ENCODE measurements around the gene ZNF467. TPM values are rescaled to one million over a fixed set of nuclear protein-coding genes. Genes with fewer than 3 reads are reported as not detected.

ZNF467 gene
- total RNA-seq, 5 donors from 2014 or later (not counting 1 experiment from before 2014, with no cell fraction given), result 3.0 to 5.3 (median 4.5) TPM

DNA sequence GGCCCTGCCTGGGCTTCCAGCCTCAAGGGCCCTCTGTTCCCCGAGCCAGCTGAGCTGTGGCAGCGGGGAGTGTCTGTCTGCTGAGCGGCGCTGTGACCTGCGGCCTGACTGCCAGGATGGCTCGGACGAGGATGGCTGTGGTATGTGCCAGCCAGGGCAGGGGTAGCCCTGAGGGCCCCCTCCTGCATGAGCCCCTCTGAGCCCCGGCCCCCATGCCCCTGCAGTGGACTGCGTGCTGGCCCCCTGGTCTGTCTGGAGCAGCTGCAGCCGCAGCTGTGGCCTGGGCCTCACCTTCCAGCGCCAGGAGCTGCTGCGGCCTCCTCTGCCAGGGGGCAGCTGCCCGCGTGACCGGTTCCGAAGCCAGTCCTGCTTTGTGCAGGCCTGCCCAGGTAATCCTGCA is 28.4 kb upstream of the ZNF467 start:
- no peaks in the 10 kb centered on the region for H3K36me3 ChIP-seq (ENCODE audit: control insufficient read depth in 2 of 2, extremely low read depth in 1 of 2, insufficient read depth in 1 of 2, low read length in 1 of 2)
- no peaks in the 10 kb centered on the region for H3K9me3 Mint-ChIP-seq
- H3K27me3 Mint-ChIP-seq, result peaks cover 0 to 1% of the 10 kb centered on the region in 2 donors
- POLR2A ChIA-PET, result no interaction called here
- no peaks in the 10 kb centered on the region for H3K4me1 Mint-ChIP-seq
- DNase-seq (no peak), ATAC-seq (replicated peaks in 1 of 4) (no peak)
- no peak overlapping the region for H3K4me3 ChIP-seq (ENCODE audit: control insufficient read depth in 1 of 2, extremely low read depth in 1 of 2, low read length in 1 of 2)
- H3K27me3 ChIP-seq (replicated peaks in 1 of 2; ENCODE audit: control insufficient read depth in 2 of 2, extremely low read depth in 1 of 2, insufficient read depth in 2 of 2, low read length in 1 of 2), result peaks cover 0 to 25% of the 10 kb centered on the region in 2 experiments
- no peak overlapping the region for H3K27ac Mint-ChIP-seq
- no peaks in the 10 kb centered on the region for H3K4me1 ChIP-seq (ENCODE audit: control insufficient read depth in 1 of 2, extremely low read depth in 1 of 2, insufficient read depth in 2 of 2, low read length in 2 of 2)
- CTCF ChIA-PET, result interaction anchor here in 1 of 2 donors (1.2 kb wide), 1 partner anchor 139 kb away, joined by 4 read pairs; no protein-coding TSS in a partner anchor
- WGBS (ENCODE audit: insufficient coverage), result 84% methylated on average over 12 of the region's 16 CpGs
- H3K9me3 ChIP-seq, result no peaks in the 10 kb centered on the region
- H3K36me3 Mint-ChIP-seq, result no peaks in the 10 kb centered on the region
- no peak overlapping the region for H3K4me3 Mint-ChIP-seq
- H3K27ac ChIP-seq (ENCODE audit: low read length), result no peak overlapping the region

GRCh38 chr7:149801002-149801566 is 27.7 kb upstream of the ZNF467 start:
- 100% methylated on average over 2 of the region's 2 CpGs for WGBS (ENCODE audit: insufficient coverage)
- H3K36me3 ChIP-seq (ENCODE audit: control insufficient read depth in 2 of 2, extremely low read depth in 1 of 2, insufficient read depth in 1 of 2, low read length in 1 of 2), result no peaks in the 10 kb centered on the region

GRCh38 chr7:149800169-149800555 is 26.8 kb upstream of the ZNF467 start:
- ATAC-seq (replicated peaks in 1 of 4), result no peak
- DNase-seq, result no peak
- no peak overlapping the region for H3K27ac ChIP-seq (ENCODE audit: low read length)
- Mint-ChIP-seq H3K27ac (no peak overlapping the region), H3K36me3 (no peaks in the 10 kb centered on the region), H3K27me3 (no peaks in the 10 kb centered on the region), H3K4me3 (no peak overlapping the region), H3K9me3 (no peaks in the 10 kb centered on the region), H3K4me1 (no peaks in the 10 kb centered on the region)
- CTCF ChIA-PET, result interaction anchor here (0.5 to 1.4 kb wide), 3 partner anchors 60 to 138 kb away, joined by 3 to 8 read pairs (median 4); no protein-coding TSS in a partner anchor
- no peaks in the 10 kb centered on the region for H3K4me1 ChIP-seq (ENCODE audit: control insufficient read depth in 1 of 2, extremely low read depth in 1 of 2, insufficient read depth in 2 of 2, low read length in 2 of 2)
- WGBS (ENCODE audit: insufficient coverage), result 96% methylated on average over 12 of the region's 13 CpGs
- peaks cover 0 to 27% of the 10 kb centered on the region in 2 experiments for H3K27me3 ChIP-seq (replicated peaks in 1 of 2; ENCODE audit: control insufficient read depth in 2 of 2, extremely low read depth in 1 of 2, insufficient read depth in 2 of 2, low read length in 1 of 2)
- no peak overlapping the region for H3K4me3 ChIP-seq (ENCODE audit: control insufficient read depth in 1 of 2, extremely low read depth in 1 of 2, low read length in 1 of 2)
- H3K9me3 ChIP-seq, result no peaks in the 10 kb centered on the region
- H3K36me3 ChIP-seq (ENCODE audit: control insufficient read depth in 2 of 2, extremely low read depth in 1 of 2, insufficient read depth in 1 of 2, low read length in 1 of 2), result no peaks in the 10 kb centered on the region
- POLR2A ChIA-PET, result interaction anchor here in 1 of 2 donors (0.5 kb wide), 1 partner anchor 19 kb away, joined by 6 read pairs; no protein-coding TSS in a partner anchor

More at GRCh38 chr7:149801002-149801566, 27.7 kb upstream of the ZNF467 start:
- no peaks in the 10 kb centered on the region for H3K36me3 Mint-ChIP-seq
- H3K4me3 Mint-ChIP-seq, result no peak overlapping the region
- ATAC-seq (replicated peaks in 1 of 4) (no peak), DNase-seq (no peak)
- Histone ChIP-seq H3K27me3 (replicated peaks in 1 of 2; ENCODE audit: control insufficient read depth in 2 of 2, extremely low read depth in 1 of 2, insufficient read depth in 2 of 2, low read length in 1 of 2) (peaks cover 0 to 20% of the 10 kb centered on the region in 2 experiments), H3K4me1 (ENCODE audit: control insufficient read depth in 1 of 2, extremely low read depth in 1 of 2, insufficient read depth in 2 of 2, low read length in 2 of 2) (no peaks in the 10 kb centered on the region), H3K4me3 (ENCODE audit: control insufficient read depth in 1 of 2, extremely low read depth in 1 of 2, low read length in 1 of 2) (no peak overlapping the region), H3K27ac (ENCODE audit: low read length) (no peak overlapping the region), H3K9me3 (no peaks in the 10 kb centered on the region)
- ChIA-PET CTCF (interaction anchor here (0.6 to 1.2 kb wide), 3 partner anchors 53 to 209 kb away, joined by 3 to 4 read pairs (median 3); no protein-coding TSS in a partner anchor), POLR2A (no interaction called here)
- H3K27ac Mint-ChIP-seq, result no peak overlapping the region
- no peaks in the 10 kb centered on the region for H3K27me3 Mint-ChIP-seq
- H3K4me1 Mint-ChIP-seq, result no peaks in the 10 kb centered on the region
- no peaks in the 10 kb centered on the region for H3K9me3 Mint-ChIP-seq

- H3K36me3 Mint-ChIP-seq, result no peaks in the 10 kb centered on the region
- Histone ChIP-seq H3K27ac (ENCODE audit: low read length) (no peak overlapping the region), H3K36me3 (ENCODE audit: control insufficient read depth in 2 of 2, extremely low read depth in 1 of 2, insufficient read depth in 1 of 2, low read length in 1 of 2) (no peaks in the 10 kb centered on the region), H3K4me3 (ENCODE audit: control insufficient read depth in 1 of 2, extremely low read depth in 1 of 2, low read length in 1 of 2) (no peak overlapping the region), H3K27me3 (replicated peaks in 1 of 2; ENCODE audit: control insufficient read depth in 2 of 2, extremely low read depth in 1 of 2, insufficient read depth in 2 of 2, low read length in 1 of 2) (peaks cover 0 to 27% of the 10 kb centered on the region in 2 experiments), H3K9me3 (no peaks in the 10 kb centered on the region), H3K4me1 (ENCODE audit: control insufficient read depth in 1 of 2, extremely low read depth in 1 of 2, insufficient read depth in 2 of 2, low read length in 2 of 2) (no peaks in the 10 kb centered on the region)
- 49% methylated on average over 5 of the region's 8 CpGs for WGBS (ENCODE audit: insufficient coverage)
- H3K4me1 Mint-ChIP-seq, result no peaks in the 10 kb centered on the region
- H3K27ac Mint-ChIP-seq, result no peak overlapping the region
- no peak overlapping the region for H3K4me3 Mint-ChIP-seq
- no peaks in the 10 kb centered on the region for H3K9me3 Mint-ChIP-seq
- no peaks in the 10 kb centered on the region for H3K27me3 Mint-ChIP-seq
- ATAC-seq (replicated peaks in 1 of 4) (peak; percentile 43 to 81 (median 57)), DNase-seq (peak; percentile 28 to 74 (median 57))
- ChIA-PET CTCF (interaction anchor here in 1 of 2 donors (1.0 to 1.4 kb wide), 2 partner anchors 133 to 137 kb away, joined by 3 to 4 read pairs; no protein-coding TSS in a partner anchor), POLR2A (interaction anchor here in 1 of 2 donors (0.5 kb wide), 1 partner anchor 20 kb away, joined by 6 read pairs; no protein-coding TSS in a partner anchor)
Measured at GRCh38 chr7:149799397-149800168, 26.2 kb upstream of the ZNF467 start.

GRCh38 chr7:149797771-149798170 is 24.4 kb upstream of the ZNF467 start:
- ChIA-PET POLR2A (no interaction called here), CTCF (interaction anchor here in 1 of 2 donors (1.4 kb wide), 1 partner anchor 135 kb away, joined by 5 read pairs; no protein-coding TSS in a partner anchor)
- WGBS (ENCODE audit: insufficient coverage), result 75% methylated on average over 6 of the region's 7 CpGs
- Mint-ChIP-seq H3K9me3 (no peaks in the 10 kb centered on the region), H3K4me1 (no peaks in the 10 kb centered on the region), H3K36me3 (no peaks in the 10 kb centered on the region), H3K27ac (no peak overlapping the region), H3K4me3 (no peak overlapping the region), H3K27me3 (peaks cover 0 to 11% of the 10 kb centered on the region in 2 donors)
- DNase-seq, result no peak
- H3K9me3 ChIP-seq, result no peaks in the 10 kb centered on the region
- no peaks in the 10 kb centered on the region for H3K36me3 ChIP-seq (ENCODE audit: control insufficient read depth in 2 of 2, extremely low read depth in 1 of 2, insufficient read depth in 1 of 2, low read length in 1 of 2)
- no peak overlapping the region for H3K27ac ChIP-seq (ENCODE audit: low read length)
- ATAC-seq (replicated peaks in 1 of 4), result no peak
- H3K4me1 ChIP-seq (ENCODE audit: control insufficient read depth in 1 of 2, extremely low read depth in 1 of 2, insufficient read depth in 2 of 2, low read length in 2 of 2), result no peaks in the 10 kb centered on the region
- H3K4me3 ChIP-seq (ENCODE audit: control insufficient read depth in 1 of 2, extremely low read depth in 1 of 2, low read length in 1 of 2), result no peak overlapping the region
- H3K27me3 ChIP-seq (replicated peaks in 1 of 2; ENCODE audit: control insufficient read depth in 2 of 2, extremely low read depth in 1 of 2, insufficient read depth in 2 of 2, low read length in 1 of 2), result peaks cover 0 to 29% of the 10 kb centered on the region in 2 experiments

DNA sequence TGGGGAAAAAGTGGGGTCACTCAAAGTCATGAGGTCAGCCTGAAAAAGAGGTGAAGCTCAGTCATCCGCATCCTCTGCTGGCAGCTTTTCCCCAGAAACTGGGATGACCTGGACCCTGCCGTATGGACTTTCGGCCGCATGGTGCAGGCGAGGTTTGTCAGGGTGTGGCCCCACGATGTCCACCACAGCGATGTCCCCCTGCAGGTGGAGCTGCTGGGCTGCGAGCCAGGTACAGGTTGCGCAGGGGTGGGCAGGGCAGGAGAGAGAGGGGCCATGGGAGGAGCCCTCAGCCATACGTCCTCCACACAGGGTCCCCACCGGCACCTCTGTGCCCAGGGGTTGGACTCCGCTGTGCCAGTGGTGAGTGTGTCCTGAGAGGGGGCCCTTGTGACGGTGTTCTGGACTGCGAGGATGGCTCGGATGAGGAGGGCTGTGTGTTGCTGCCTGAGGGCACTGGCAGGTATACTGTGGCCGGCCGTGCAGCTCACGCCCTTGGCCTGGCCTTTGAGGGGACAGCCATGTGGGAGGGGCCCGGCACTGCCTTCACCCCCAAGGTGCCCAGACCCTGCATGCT is 23.0 kb upstream of the ZNF467 start:
- Mint-ChIP-seq H3K9me3 (no peaks in the 10 kb centered on the region), H3K36me3 (no peaks in the 10 kb centered on the region), H3K27me3 (peaks cover 0 to 13% of the 10 kb centered on the region in 2 donors), H3K27ac (no peak overlapping the region), H3K4me3 (no peak overlapping the region), H3K4me1 (no peaks in the 10 kb centered on the region)
- DNase-seq (no peak), ATAC-seq (replicated peaks in 1 of 4) (no peak)
- H3K4me3 ChIP-seq (ENCODE audit: control insufficient read depth in 1 of 2, extremely low read depth in 1 of 2, low read length in 1 of 2), result no peak overlapping the region
- ChIA-PET CTCF (no interaction called here), POLR2A (no interaction called here)
- H3K27ac ChIP-seq (ENCODE audit: low read length), result no peak overlapping the region
- H3K36me3 ChIP-seq (ENCODE audit: control insufficient read depth in 2 of 2, extremely low read depth in 1 of 2, insufficient read depth in 1 of 2, low read length in 1 of 2), result no peaks in the 10 kb centered on the region
- H3K27me3 ChIP-seq (replicated peaks in 1 of 2; ENCODE audit: control insufficient read depth in 2 of 2, extremely low read depth in 1 of 2, insufficient read depth in 2 of 2, low read length in 1 of 2), result peaks cover 0 to 37% of the 10 kb centered on the region in 2 experiments
- H3K9me3 ChIP-seq, result no peaks in the 10 kb centered on the region
- WGBS (ENCODE audit: insufficient coverage), result 98% methylated on average over 18 of the region's 19 CpGs
- H3K4me1 ChIP-seq (ENCODE audit: control insufficient read depth in 1 of 2, extremely low read depth in 1 of 2, insufficient read depth in 2 of 2, low read length in 2 of 2), result no peaks in the 10 kb centered on the region
